Measurements from ENCODE around the gene OR12D2. TPM values are rescaled to one million over a fixed set of nuclear protein-coding genes. Genes with fewer than 3 reads are reported as not detected.

OR12D2 gene
- polyA plus RNA-seq, 1 donor (not counting 4 experiments of a cell fraction or from before 2014, with no cell fraction given) = not detected

DNA sequence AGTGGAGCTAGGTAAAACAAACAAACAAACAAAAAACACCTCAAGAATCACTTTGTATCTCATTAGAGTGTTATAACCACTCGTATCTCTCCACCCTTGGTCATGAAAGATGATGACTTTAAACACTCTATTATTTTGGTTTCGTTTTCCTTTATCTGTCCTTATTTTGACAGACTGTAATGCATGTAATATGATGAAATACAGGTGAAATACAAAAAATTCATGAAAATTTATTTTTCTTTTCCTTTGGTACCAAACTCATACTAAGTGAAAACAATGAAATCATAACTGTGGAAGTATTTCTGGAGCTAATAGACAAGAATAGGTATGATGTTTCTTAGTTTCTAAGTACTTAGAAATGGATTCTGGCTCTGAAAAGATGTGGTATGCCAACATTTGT is 4.1 kb downstream of the OR12D2 start:
- H3K79me2 ChIP-seq (ENCODE audit: control insufficient read depth, insufficient read depth, low read length) = no peaks in the 10 kb centered on the region
- no peaks in the 10 kb centered on the region for H3K9me3 ChIP-seq (ENCODE audit: control insufficient read depth, low read depth, low read length)
- TF ChIP-seq EZH2 (IDR thresholded peaks at IDR 0.05; ENCODE audit: low read length) = no peak
- TF ChIP-seq, protein P1, sequence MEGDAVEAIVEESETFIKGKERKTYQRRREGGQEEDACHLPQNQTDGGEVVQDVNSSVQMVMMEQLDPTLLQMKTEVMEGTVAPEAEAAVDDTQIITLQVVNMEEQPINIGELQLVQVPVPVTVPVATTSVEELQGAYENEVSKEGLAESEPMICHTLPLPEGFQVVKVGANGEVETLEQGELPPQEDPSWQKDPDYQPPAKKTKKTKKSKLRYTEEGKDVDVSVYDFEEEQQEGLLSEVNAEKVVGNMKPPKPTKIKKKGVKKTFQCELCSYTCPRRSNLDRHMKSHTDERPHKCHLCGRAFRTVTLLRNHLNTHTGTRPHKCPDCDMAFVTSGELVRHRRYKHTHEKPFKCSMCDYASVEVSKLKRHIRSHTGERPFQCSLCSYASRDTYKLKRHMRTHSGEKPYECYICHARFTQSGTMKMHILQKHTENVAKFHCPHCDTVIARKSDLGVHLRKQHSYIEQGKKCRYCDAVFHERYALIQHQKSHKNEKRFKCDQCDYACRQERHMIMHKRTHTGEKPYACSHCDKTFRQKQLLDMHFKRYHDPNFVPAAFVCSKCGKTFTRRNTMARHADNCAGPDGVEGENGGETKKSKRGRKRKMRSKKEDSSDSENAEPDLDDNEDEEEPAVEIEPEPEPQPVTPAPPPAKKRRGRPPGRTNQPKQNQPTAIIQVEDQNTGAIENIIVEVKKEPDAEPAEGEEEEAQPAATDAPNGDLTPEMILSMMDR (optimal IDR thresholded peaks at IDR 0.05 in 1 of 3, IDR thresholded peaks at IDR 0.05 in 1 of 3, conservative IDR thresholded peaks at IDR 0.05 in 1 of 3; ENCODE audit: extremely low read depth in 1 of 3, insufficient read depth in 2 of 3, low read length in 3 of 3) = no peak
- no peaks in the 10 kb centered on the region for H3K4me1 ChIP-seq (ENCODE audit: control insufficient read depth, extremely low read depth, insufficient read depth, low read length)
- no peak overlapping the region for H3K27ac ChIP-seq (ENCODE audit: control insufficient read depth, insufficient read depth, low read length)
- no peak overlapping the region for H3K9ac ChIP-seq (ENCODE audit: control insufficient read depth, extremely low read depth, insufficient read depth, low read length)
- no peak overlapping the region for H3K4me3 ChIP-seq (ENCODE audit: control insufficient read depth in 2 of 3, extremely low read depth in 1 of 3, insufficient read depth in 2 of 3, low read depth in 1 of 3, low read length in 3 of 3)
- DNase-seq (ENCODE audit: low read depth, low spot score) (no peak), FAIRE-seq (no peak)
- H3K4me2 ChIP-seq (ENCODE audit: control insufficient read depth, extremely low read depth, insufficient read depth, low read depth, low read length) = no peak overlapping the region
- no peaks in the 10 kb centered on the region for H3K27me3 ChIP-seq (ENCODE audit: control insufficient read depth, extremely low read depth, insufficient read depth, low read length)
- no peaks in the 10 kb centered on the region for H3K9me1 ChIP-seq (ENCODE audit: control insufficient read depth, extremely low read depth, insufficient read depth, low read length)
- H4K20me1 ChIP-seq (ENCODE audit: control insufficient read depth, extremely low read depth, insufficient read depth, low read length) = no peaks in the 10 kb centered on the region
- no peak overlapping the region for H2AFZ ChIP-seq (ENCODE audit: control insufficient read depth, low read length)
- H3K36me3 ChIP-seq (ENCODE audit: control insufficient read depth in 2 of 2, extremely low read depth in 1 of 2, insufficient read depth in 2 of 2, low read length in 2 of 2) = no peaks in the 10 kb centered on the region
- dilution Hi-C loops (cut with MboI; ENCODE audit: extremely low pct_ligation_motif_present, low sequenced_read_pairs) = no loop called here

DNA sequence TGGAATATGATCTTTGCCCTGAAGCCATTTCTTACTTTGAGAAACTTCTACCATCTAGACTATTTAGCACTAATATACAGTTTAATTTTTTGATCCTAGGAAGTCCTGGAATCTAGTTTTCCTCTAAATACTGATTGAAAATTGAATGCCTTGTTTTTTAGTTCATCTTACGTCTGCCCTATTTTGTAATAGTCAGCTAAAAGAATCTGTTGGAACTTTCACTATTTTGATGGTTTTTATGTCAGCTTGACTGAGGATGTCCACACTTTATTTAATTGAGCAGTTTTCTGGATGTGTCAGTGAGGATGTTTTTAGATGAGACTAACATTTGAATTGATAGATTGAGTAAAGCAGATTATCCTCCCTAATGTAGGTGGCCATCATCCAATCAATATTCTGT is 8.4 kb downstream of the OR12D2 start:
- no peak for TF ChIP-seq EZH2 (IDR thresholded peaks at IDR 0.05; ENCODE audit: low read length)
- TF ChIP-seq, protein P1 (optimal IDR thresholded peaks at IDR 0.05 in 1 of 3, IDR thresholded peaks at IDR 0.05 in 1 of 3, conservative IDR thresholded peaks at IDR 0.05 in 1 of 3; ENCODE audit: extremely low read depth in 1 of 3, insufficient read depth in 2 of 3, low read length in 3 of 3) = no peak
- DNase-seq (ENCODE audit: low read depth, low spot score) = no peak
- H3K9me3 ChIP-seq (ENCODE audit: control insufficient read depth, low read depth, low read length) = no peaks in the 10 kb centered on the region
- no peaks in the 10 kb centered on the region for H3K36me3 ChIP-seq (ENCODE audit: control insufficient read depth in 2 of 2, extremely low read depth in 1 of 2, insufficient read depth in 2 of 2, low read length in 2 of 2)
- no peak overlapping the region for H3K4me3 ChIP-seq (ENCODE audit: control insufficient read depth in 2 of 3, extremely low read depth in 1 of 3, insufficient read depth in 2 of 3, low read depth in 1 of 3, low read length in 3 of 3)
- no peak for FAIRE-seq
- no peaks in the 10 kb centered on the region for H3K4me1 ChIP-seq (ENCODE audit: control insufficient read depth, extremely low read depth, insufficient read depth, low read length)
- H3K9ac ChIP-seq (ENCODE audit: control insufficient read depth, extremely low read depth, insufficient read depth, low read length) = no peak overlapping the region
- no peaks in the 10 kb centered on the region for H3K9me1 ChIP-seq (ENCODE audit: control insufficient read depth, extremely low read depth, insufficient read depth, low read length)
- no peak overlapping the region for H3K27ac ChIP-seq (ENCODE audit: control insufficient read depth, insufficient read depth, low read length)
- dilution Hi-C loops (cut with MboI; ENCODE audit: extremely low pct_ligation_motif_present, low sequenced_read_pairs) = no loop called here
- H3K79me2 ChIP-seq (ENCODE audit: control insufficient read depth, insufficient read depth, low read length) = no peaks in the 10 kb centered on the region
- H3K27me3 ChIP-seq (ENCODE audit: control insufficient read depth, extremely low read depth, insufficient read depth, low read length) = no peaks in the 10 kb centered on the region
- no peak overlapping the region for H3K4me2 ChIP-seq (ENCODE audit: control insufficient read depth, extremely low read depth, insufficient read depth, low read depth, low read length)
- H2AFZ ChIP-seq (ENCODE audit: control insufficient read depth, low read length) = no peak overlapping the region
- H4K20me1 ChIP-seq (ENCODE audit: control insufficient read depth, extremely low read depth, insufficient read depth, low read length) = no peaks in the 10 kb centered on the region
